HG02642 (cell line): Measurements from ENCODE around the gene NOS1AP.
"Not testable (repeated sequence)": the region's sequence is repeated elsewhere in the genome, so short reads cannot be mapped to it uniquely, and the experiment has no call there.

Source experiments
- ATAC-seq: cut with Tn5 transposase; IDR thresholded peaks from one replicate; pipeline ENCODE4 v1.9.1; 2021; ENCODE audit warnings: mild to moderate bottlenecking; ENCODE audit not compliant: unreplicated experiment, poor library complexity

The NOS1AP gene

GRCh38 chr1:162159515-162159914 lies 90.0 kb downstream of the NOS1AP start:
- no peak for ATAC-seq

GRCh38 chr1:162161916-162162550 lies 92.5 kb downstream of the NOS1AP start:
- ATAC-seq, result no peak

GRCh38 chr1:162165528-162165927 lies 96.0 kb downstream of the NOS1AP start:
- no peak for ATAC-seq

GRCh38 chr1:162166917-162167615 lies 97.6 kb downstream of the NOS1AP start:
- no peak for ATAC-seq

DNA sequence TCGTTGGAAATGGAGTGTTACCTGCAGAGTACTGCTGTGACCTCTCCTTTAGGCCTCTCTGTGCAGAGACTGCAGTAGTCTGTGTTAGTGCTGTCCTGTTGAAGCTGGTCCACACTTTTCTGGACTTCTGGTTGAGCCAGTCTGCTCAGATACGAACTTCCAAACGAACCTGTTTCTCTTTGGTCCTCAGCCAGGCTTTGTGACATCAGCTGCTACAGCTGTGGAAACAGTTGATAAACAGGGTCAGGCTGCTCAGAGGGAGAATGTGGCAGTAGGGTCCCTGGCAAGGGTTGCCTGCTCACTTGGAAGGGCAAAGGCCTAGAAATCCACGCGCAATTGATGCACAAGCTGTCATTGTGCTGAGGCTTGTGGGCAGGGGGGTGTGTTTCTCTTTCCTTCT lies 98.8 kb downstream of the NOS1AP start:
- ATAC-seq, result no peak

GRCh38 chr1:162169031-162169790 lies 99.7 kb downstream of the NOS1AP start:
- no peak for ATAC-seq

- no peak for ATAC-seq
Observed at GRCh38 chr1:162171111-162171510, 101.6 kb downstream of the NOS1AP start.

DNA sequence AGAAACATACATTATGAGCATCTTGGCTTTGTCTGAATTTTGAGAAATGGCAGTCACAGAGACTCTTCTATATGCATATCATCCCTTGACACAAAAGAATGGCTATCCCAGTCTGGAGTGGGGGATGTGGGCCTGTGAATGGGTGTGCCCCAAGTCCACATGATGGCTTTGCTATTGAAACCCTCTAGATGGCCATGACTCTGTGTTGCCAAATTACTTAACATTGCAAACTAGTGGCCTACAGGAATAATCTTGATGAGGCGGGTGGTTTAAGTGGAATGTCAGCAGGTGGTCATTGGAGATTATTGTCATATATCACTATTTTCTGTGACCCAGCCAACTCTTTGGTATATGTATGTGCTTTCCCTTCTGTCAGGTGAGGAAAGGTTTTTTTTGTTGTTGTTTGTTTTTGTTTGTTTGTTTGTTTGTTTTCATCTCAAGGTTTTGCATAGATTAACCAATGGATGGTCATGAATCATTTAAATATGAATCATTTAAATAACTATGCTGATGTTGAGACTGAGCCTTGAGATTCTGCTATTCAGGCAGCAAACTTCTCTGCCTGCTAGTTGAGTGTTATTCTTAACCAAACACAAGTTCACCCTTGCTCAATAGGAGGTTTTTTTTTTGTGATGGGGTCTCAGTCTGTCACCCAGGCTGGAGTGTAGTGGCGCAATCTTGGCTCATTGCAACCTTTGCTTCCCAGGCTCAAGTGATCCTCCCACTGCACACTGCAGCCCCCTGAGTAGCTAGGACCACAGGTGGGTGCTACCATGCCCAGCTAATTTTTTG lies 103.0 kb downstream of the NOS1AP start:
- ATAC-seq, result no peak

- not testable (repeated sequence) for ATAC-seq
Observed at GRCh38 chr1:162173607-162174006, 104.1 kb downstream of the NOS1AP start.

- ATAC-seq, result not testable (repeated sequence)
Observed at GRCh38 chr1:162174027-162174426, 104.5 kb downstream of the NOS1AP start.

DNA sequence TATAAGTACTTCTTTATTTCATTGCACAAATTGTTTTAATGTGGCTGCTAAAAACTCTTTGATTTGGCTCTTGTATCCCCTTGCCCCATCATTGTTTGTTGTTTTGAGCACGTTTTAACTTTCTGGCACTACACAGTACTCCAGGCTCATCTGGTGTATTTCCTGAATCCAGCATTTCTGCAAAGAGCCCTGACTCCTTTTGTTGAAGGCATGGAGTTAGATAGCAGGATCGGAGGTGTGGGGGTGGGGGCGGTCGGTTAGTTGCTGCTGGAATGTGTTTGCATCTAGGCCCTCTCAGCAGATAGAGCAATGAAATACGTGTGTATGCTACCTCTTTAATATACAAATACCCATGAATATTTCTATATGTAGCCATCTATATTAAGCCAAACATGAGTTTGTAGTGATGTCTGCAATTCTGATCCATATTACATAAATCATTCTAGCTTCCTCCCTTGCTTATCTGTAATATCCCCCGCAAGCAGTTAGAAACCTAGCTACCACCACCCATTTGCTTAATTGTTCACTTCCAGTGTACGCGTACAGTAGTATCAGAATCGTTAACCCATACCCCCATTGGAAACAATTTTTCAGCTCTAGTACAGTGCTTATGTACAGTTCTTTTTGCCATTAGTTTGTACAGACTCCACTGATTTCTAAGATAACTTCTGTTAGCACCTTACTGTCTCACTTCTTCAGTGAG lies 106.0 kb downstream of the NOS1AP start:
- no peak for ATAC-seq

- no peak for ATAC-seq
Observed at GRCh38 chr1:162177126-162177525, 107.6 kb downstream of the NOS1AP start.

DNA sequence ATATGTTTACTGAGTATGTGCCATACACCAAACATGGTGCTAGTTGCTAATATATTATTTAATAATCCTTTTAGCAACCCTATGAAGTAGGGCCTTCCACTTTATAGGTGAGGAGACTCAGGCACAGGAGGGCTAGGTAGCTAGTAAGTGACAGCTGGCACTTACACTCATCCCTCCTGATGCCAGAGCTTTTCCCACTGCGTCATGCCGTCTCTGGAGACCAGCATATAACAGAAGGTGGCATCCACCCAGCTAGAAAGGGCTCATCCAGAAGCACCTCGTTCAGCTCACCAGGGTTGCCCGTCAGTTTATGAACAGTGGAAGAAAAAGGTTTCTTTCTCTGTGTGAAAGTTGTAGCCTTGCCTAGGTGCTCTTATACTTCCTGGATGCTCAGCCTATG lies 108.9 kb downstream of the NOS1AP start:
- ATAC-seq, result no peak

GRCh38 chr1:162179121-162179520 lies 109.6 kb downstream of the NOS1AP start:
- ATAC-seq, result no peak

DNA sequence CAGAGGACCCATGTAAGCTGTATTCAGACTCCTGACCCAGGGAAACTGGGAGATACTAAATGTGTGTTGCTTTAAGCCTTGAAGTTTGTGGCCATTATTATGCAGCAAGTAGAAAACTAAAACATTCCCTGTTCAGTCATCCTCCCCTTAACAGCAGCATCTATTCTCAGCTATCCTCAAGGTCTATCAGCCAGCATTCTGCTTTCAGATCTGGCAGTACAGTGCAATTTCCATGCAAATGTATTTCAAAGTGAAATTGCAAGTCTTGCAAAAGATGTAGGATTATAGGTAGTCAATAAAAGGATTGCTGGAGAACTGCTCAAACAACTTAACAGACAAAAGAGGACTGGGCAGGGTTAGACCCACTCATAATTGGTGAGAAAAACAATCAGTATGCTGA lies 111.3 kb downstream of the NOS1AP start:
- ATAC-seq, result no peak

GRCh38 chr1:162182090-162182489 lies 112.6 kb downstream of the NOS1AP start:
- no peak for ATAC-seq

DNA sequence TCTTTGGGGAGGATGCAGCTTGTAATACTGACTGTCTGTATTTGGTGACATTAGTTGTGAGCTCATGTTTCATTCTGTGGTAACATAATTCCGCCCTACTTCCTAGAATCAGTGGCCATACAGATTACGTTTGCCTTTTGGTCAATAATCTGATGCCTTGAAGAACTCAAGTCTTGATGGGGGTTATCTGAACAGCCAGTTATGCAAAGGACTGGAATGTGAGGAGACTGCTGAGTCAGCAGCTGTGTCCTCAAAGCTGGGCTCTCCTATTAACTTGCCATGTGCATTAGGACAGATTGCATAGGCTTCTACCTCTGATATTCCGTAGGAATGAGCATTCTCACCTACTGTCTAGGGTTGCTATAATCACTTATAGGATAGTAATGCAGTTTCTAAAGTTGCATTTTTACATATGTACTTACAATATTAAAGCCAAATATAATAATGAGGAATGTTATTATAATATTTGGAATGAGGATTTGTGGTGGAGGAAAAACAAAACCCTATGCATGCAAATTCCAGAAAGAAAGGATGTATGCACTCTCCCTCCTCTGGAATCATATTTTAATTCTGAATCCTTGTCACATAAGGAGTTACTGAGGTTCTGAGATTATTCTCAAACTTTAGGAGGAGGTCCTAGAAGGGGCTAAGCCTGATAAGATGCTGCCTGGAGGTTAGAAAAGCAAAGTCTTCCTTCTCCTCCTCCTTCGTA lies 116.0 kb downstream of the NOS1AP start:
- no peak for ATAC-seq

GRCh38 chr1:162186026-162186374 lies 116.5 kb downstream of the NOS1AP start:
- no peak for ATAC-seq

DNA sequence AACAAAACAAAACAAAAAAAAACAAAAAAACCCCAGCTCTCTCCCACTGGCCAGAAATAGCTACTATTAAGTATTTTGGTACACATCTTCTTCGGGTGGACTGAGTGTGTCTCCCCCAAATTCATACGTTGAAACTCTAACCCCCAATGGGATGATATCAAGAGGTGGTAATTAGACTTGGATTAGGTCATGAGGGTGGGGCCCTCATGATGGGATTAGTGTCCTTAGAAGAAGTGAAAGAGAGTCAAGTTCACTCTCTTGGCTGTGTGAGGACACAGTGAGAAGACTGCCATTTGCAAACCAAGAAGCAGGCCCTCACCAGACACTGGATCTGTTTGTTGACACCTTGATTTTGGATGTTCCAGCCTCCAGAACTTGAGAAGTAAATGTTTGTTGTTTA lies 116.9 kb downstream of the NOS1AP start:
- no peak for ATAC-seq
